Duodenal mucosa (tissue), 2 donors: Measurements from ENCODE around the gene MORN2.
A peak's percentile ranks its signal among the peaks of the same experiment; 100 is the strongest.
"Not testable (repeated sequence)": the region's sequence is repeated elsewhere in the genome, so short reads cannot be mapped to it uniquely, and the experiment has no call there.

Source experiments
- H3K27ac ChIP-seq: one replicate; pipeline ENCODE4 v1.7.0; 2013; ENCODE audit warnings: low read depth, low read length
- H3K27me3 ChIP-seq, 2 donors: one replicate each; pipeline ENCODE4 v1.7.0; 2013; ENCODE audit warnings: low read length in 2 of 2, control low read depth in 1 of 2; ENCODE audit not compliant: insufficient read depth in 2 of 2, control insufficient read depth in 1 of 2
- H3K36me3 ChIP-seq, 2 donors: one replicate each; pipeline ENCODE4 v1.7.0; 2013; ENCODE audit warnings: low read length in 2 of 2, control low read depth in 1 of 2; ENCODE audit not compliant: insufficient read depth in 2 of 2, control insufficient read depth in 1 of 2
- H3K4me1 ChIP-seq, 2 donors: one replicate each; pipeline ENCODE4 v1.7.0; 2013; ENCODE audit warnings: low read length in 2 of 2, control low read depth in 1 of 2; ENCODE audit not compliant: insufficient read depth in 2 of 2, control insufficient read depth in 1 of 2
- H3K4me3 ChIP-seq, 2 donors: one replicate each; pipeline ENCODE4 v1.7.0; 2013; ENCODE audit warnings: low read length in 2 of 2, low read depth in 1 of 2
- H3K9ac ChIP-seq, 2 donors: one replicate each; pipeline ENCODE4 v1.7.0; 2013; ENCODE audit warnings: low read length in 2 of 2, low read depth in 1 of 2
- H3K9me3 ChIP-seq, 2 donors: one replicate each; pipeline ENCODE4 v1.7.0; 2013; ENCODE audit warnings: low read length in 2 of 2, control low read depth in 1 of 2; ENCODE audit not compliant: control insufficient read depth in 1 of 2

Gene MORN2

GRCh38 chr2:38875576-38876367 is at the start of gene MORN2, which contains the start of gene DHX57:
Gene MORN2, plus strand, starts transcription at chr2:38875976.
Gene DHX57, minus strand, starts transcription at chr2:38875934. Its CDS starts 7,529 bp downstream, at chr2:38868405.
- H3K4me3 ChIP-seq = peak within 1 kb of the TSS; percentile 97 to 99
- H3K9ac ChIP-seq = peak within 1 kb of the TSS; percentile 71 to 72
- H3K27ac ChIP-seq = peak within 1 kb of the TSS; percentile 11
- H3K9me3 ChIP-seq = no peaks in the 10 kb centered on the region
- peaks cover 14% of the 10 kb centered on the region in 2 donors for H3K4me1 ChIP-seq
- H3K36me3 ChIP-seq = no peaks in the 10 kb centered on the region
- no peaks in the 10 kb centered on the region for H3K27me3 ChIP-seq

GRCh38 chr2:38827539-38828145 is 48.1 kb upstream of the MORN2 start:
- H3K36me3 ChIP-seq = peaks cover 13 to 22% of the 10 kb centered on the region in 2 donors
- H3K27me3 ChIP-seq, H3K27ac ChIP-seq, H3K9ac ChIP-seq, H3K4me1 ChIP-seq, H3K4me3 ChIP-seq, H3K9me3 ChIP-seq: not testable (repeated sequence)

GRCh38 chr2:38828460-38828859 is 47.3 kb upstream of the MORN2 start:
- Histone ChIP-seq H3K27me3 (no peaks in the 10 kb centered on the region), H3K4me1 (no peaks in the 10 kb centered on the region), H3K9me3 (no peaks in the 10 kb centered on the region), H3K36me3 (peaks cover 13 to 17% of the 10 kb centered on the region in 2 donors), H3K27ac (no peak overlapping the region), H3K9ac (no peak overlapping the region), H3K4me3 (no peak overlapping the region)

- no peaks in the 10 kb centered on the region for H3K4me1 ChIP-seq
- H3K9ac ChIP-seq = no peak overlapping the region
- H3K36me3 ChIP-seq = peaks cover 8 to 10% of the 10 kb centered on the region in 2 donors
- no peaks in the 10 kb centered on the region for H3K9me3 ChIP-seq
- no peak overlapping the region for H3K27ac ChIP-seq
- H3K4me3 ChIP-seq = no peak overlapping the region
- no peaks in the 10 kb centered on the region for H3K27me3 ChIP-seq
Observed at GRCh38 chr2:38829971-38830370, 45.8 kb upstream of the MORN2 start.

- no peaks in the 10 kb centered on the region for H3K4me1 ChIP-seq
- no peak overlapping the region for H3K9ac ChIP-seq
- H3K9me3 ChIP-seq = no peaks in the 10 kb centered on the region
- H3K27ac ChIP-seq = no peak overlapping the region
- H3K27me3 ChIP-seq = no peaks in the 10 kb centered on the region
- peaks cover 6 to 8% of the 10 kb centered on the region in 2 donors for H3K36me3 ChIP-seq
- H3K4me3 ChIP-seq = no peak overlapping the region
Observed at GRCh38 chr2:38830526-38831159, 45.1 kb upstream of the MORN2 start.

GRCh38 chr2:38835015-38835601 is 40.7 kb upstream of the MORN2 start:
- Histone ChIP-seq H3K9ac (no peak overlapping the region), H3K4me1 (no peaks in the 10 kb centered on the region), H3K4me3 (no peak overlapping the region), H3K9me3 (no peaks in the 10 kb centered on the region), H3K36me3 (peaks cover 0 to 13% of the 10 kb centered on the region in 2 donors), H3K27ac (no peak overlapping the region), H3K27me3 (no peaks in the 10 kb centered on the region)

GRCh38 chr2:38835990-38836389 is 39.8 kb upstream of the MORN2 start:
- H3K9ac ChIP-seq = no peak overlapping the region
- no peak overlapping the region for H3K27ac ChIP-seq
- H3K36me3 ChIP-seq = peaks cover 0 to 13% of the 10 kb centered on the region in 2 donors
- H3K4me3 ChIP-seq = no peak overlapping the region
- no peaks in the 10 kb centered on the region for H3K4me1 ChIP-seq
- H3K9me3 ChIP-seq = no peaks in the 10 kb centered on the region
- H3K27me3 ChIP-seq = no peaks in the 10 kb centered on the region

- Histone ChIP-seq H3K27ac (no peak overlapping the region), H3K36me3 (peaks cover 0 to 19% of the 10 kb centered on the region in 2 donors), H3K4me1 (no peaks in the 10 kb centered on the region), H3K27me3 (no peaks in the 10 kb centered on the region), H3K9ac (no peak overlapping the region), H3K4me3 (no peak overlapping the region), H3K9me3 (no peaks in the 10 kb centered on the region)
Observed at GRCh38 chr2:38836791-38837190, 39.0 kb upstream of the MORN2 start.

GRCh38 chr2:38850045-38850444 is 25.7 kb upstream of the MORN2 start:
- no peak overlapping the region for H3K4me3 ChIP-seq
- H3K4me1 ChIP-seq = no peaks in the 10 kb centered on the region
- no peak overlapping the region for H3K9ac ChIP-seq
- H3K36me3 ChIP-seq = peaks cover 2 to 15% of the 10 kb centered on the region in 2 donors
- no peak overlapping the region for H3K27ac ChIP-seq
- no peaks in the 10 kb centered on the region for H3K9me3 ChIP-seq
- no peaks in the 10 kb centered on the region for H3K27me3 ChIP-seq

GRCh38 chr2:38856165-38856564 is 19.6 kb upstream of the MORN2 start:
- Histone ChIP-seq H3K36me3 (peaks cover 16 to 35% of the 10 kb centered on the region in 2 donors), H3K27ac (no peak overlapping the region), H3K27me3 (no peaks in the 10 kb centered on the region), H3K9me3 (no peaks in the 10 kb centered on the region), H3K4me3 (no peak overlapping the region), H3K4me1 (no peaks in the 10 kb centered on the region), H3K9ac (no peak overlapping the region)
